Measurements from ENCODE around the gene CDR2L. TPM values are rescaled to one million over a fixed set of nuclear protein-coding genes. Genes with fewer than 3 reads are reported as not detected.
A peak's percentile ranks its signal among the peaks of the same experiment; 100 is the strongest.

The CDR2L gene
- total RNA-seq, 8 experiments from 2014 or later, result 8.1 to 18.0 (median 13.6) TPM

GRCh38 chr17:74951680-74952421 lies 35.6 kb upstream of the CDR2L start:
- in situ Hi-C loops (cut with MboI; ENCODE audit: low pct_unique_long_range_greater_than_20kb in 2 of 9, low sequenced_read_pairs in 9 of 9, unreplicated experiment in 9 of 9), result no loop called here
- no peak overlapping the region for H3K4me3 ChIP-seq
- 67 to 100% (median 93%) methylated on average over 1 to 4 of the region's 32 CpGs; no CpG with 5 or more reads in 6 of the 10 experiments for WGBS, 10 experiments
- no peak for ATAC-seq (replicated peaks in 6 of 8)
- H3K4me1 ChIP-seq (replicated peaks in 1 of 2), result peaks cover 6 to 8% of the 10 kb centered on the region in 2 donors
- no peak overlapping the region for H3K27ac ChIP-seq

- WGBS, 10 experiments, result 0 to 67% (median 33%) methylated on average over 1 to 4 of the region's 24 CpGs; no CpG with 5 or more reads in 5 of the 10 experiments
- peaks cover 6 to 8% of the 10 kb centered on the region in 2 donors for H3K4me1 ChIP-seq (replicated peaks in 1 of 2)
- no peak overlapping the region for H3K4me3 ChIP-seq
- no peak overlapping the region for H3K27ac ChIP-seq
- peak in 3 of 8 experiments; percentile 32 to 53 (median 33) for ATAC-seq (replicated peaks in 6 of 8)
- in situ Hi-C loops (cut with MboI; ENCODE audit: low pct_unique_long_range_greater_than_20kb in 2 of 9, low sequenced_read_pairs in 9 of 9, unreplicated experiment in 9 of 9), result no loop called here
Observed at GRCh38 chr17:74952431-74953133, 34.9 kb upstream of the CDR2L start.

- in situ Hi-C loops (cut with MboI; ENCODE audit: low pct_unique_long_range_greater_than_20kb in 2 of 9, low sequenced_read_pairs in 9 of 9, unreplicated experiment in 9 of 9), result no loop called here
- ATAC-seq (replicated peaks in 6 of 8), result no peak
- Histone ChIP-seq H3K27ac (no peak overlapping the region), H3K4me3 (no peak overlapping the region), H3K4me1 (replicated peaks in 1 of 2) (peaks cover 6 to 8% of the 10 kb centered on the region in 2 donors)
- 81 to 100% methylated on average over 1 to 4 of the region's 11 CpGs; no CpG with 5 or more reads in 8 of the 10 experiments for WGBS, 10 experiments
Observed at GRCh38 chr17:74953134-74953687, 34.2 kb upstream of the CDR2L start.

- Histone ChIP-seq H3K4me3 (no peak overlapping the region), H3K4me1 (replicated peaks in 1 of 2) (peaks cover 6 to 8% of the 10 kb centered on the region in 2 donors), H3K27ac (no peak overlapping the region)
- ATAC-seq (replicated peaks in 6 of 8), result no peak
- WGBS, 10 experiments, result 87 to 100% methylated on average over 1 to 3 of the region's 15 CpGs; no CpG with 5 or more reads in 8 of the 10 experiments
- in situ Hi-C loops (cut with MboI; ENCODE audit: low pct_unique_long_range_greater_than_20kb in 2 of 9, low sequenced_read_pairs in 9 of 9, unreplicated experiment in 9 of 9), result no loop called here
Observed at GRCh38 chr17:74954115-74954514, 33.3 kb upstream of the CDR2L start.

- in situ Hi-C loops (cut with MboI; ENCODE audit: low pct_unique_long_range_greater_than_20kb in 2 of 9, low sequenced_read_pairs in 9 of 9, unreplicated experiment in 9 of 9), result no loop called here
- WGBS, 10 experiments, result 0 to 72% (median 42%) methylated on average over 1 to 10 of the region's 13 CpGs; no CpG with 5 or more reads in 2 of the 10 experiments
- ATAC-seq (replicated peaks in 6 of 8), result no peak
- Histone ChIP-seq H3K27ac (no peak overlapping the region), H3K4me3 (no peak overlapping the region), H3K4me1 (replicated peaks in 1 of 2) (peaks cover 6 to 8% of the 10 kb centered on the region in 2 donors)
Observed at GRCh38 chr17:74954665-74955421, 32.6 kb upstream of the CDR2L start.

GRCh38 chr17:74956093-74956492 lies 31.3 kb upstream of the CDR2L start:
- in situ Hi-C loops (cut with MboI; ENCODE audit: low pct_unique_long_range_greater_than_20kb in 2 of 9, low sequenced_read_pairs in 9 of 9, unreplicated experiment in 9 of 9), result no loop called here
- H3K4me3 ChIP-seq, result no peak overlapping the region
- peaks cover 6 to 8% of the 10 kb centered on the region in 2 donors for H3K4me1 ChIP-seq (replicated peaks in 1 of 2)
- no peak for ATAC-seq (replicated peaks in 6 of 8)
- no peak overlapping the region for H3K27ac ChIP-seq
- WGBS, 10 experiments, result 17 to 49% (median 33%) methylated on average over 1 to 3 of the region's 4 CpGs; no CpG with 5 or more reads in 5 of the 10 experiments

GRCh38 chr17:74957935-74958740 lies 29.3 kb upstream of the CDR2L start:
- WGBS, 10 experiments, result 10 to 51% (median 14%) methylated on average over 4 to 10 of the region's 33 CpGs; no CpG with 5 or more reads in 6 of the 10 experiments
- no peak overlapping the region for H3K27ac ChIP-seq
- peak; percentile 24 to 68 (median 42) for ATAC-seq (replicated peaks in 6 of 8)
- no peaks in the 10 kb centered on the region for H3K4me1 ChIP-seq (replicated peaks in 1 of 2)
- H3K4me3 ChIP-seq, result no peak overlapping the region
- in situ Hi-C loops (cut with MboI; ENCODE audit: low pct_unique_long_range_greater_than_20kb in 2 of 9, low sequenced_read_pairs in 9 of 9, unreplicated experiment in 9 of 9), result no loop called here

- Histone ChIP-seq H3K4me3 (no peak overlapping the region), H3K4me1 (replicated peaks in 1 of 2) (no peaks in the 10 kb centered on the region), H3K27ac (no peak overlapping the region)
- peak in 4 of 8 experiments; percentile 1 to 82 (median 50) for ATAC-seq (replicated peaks in 6 of 8)
- WGBS, 10 experiments, result 42 to 80% (median 57%) methylated on average over 1 to 5 of the region's 14 CpGs; no CpG with 5 or more reads in 6 of the 10 experiments
- in situ Hi-C loops (cut with MboI; ENCODE audit: low pct_unique_long_range_greater_than_20kb in 2 of 9, low sequenced_read_pairs in 9 of 9, unreplicated experiment in 9 of 9), result no loop called here
Observed at GRCh38 chr17:74959826-74960515, 27.5 kb upstream of the CDR2L start.

- no peak overlapping the region for H3K27ac ChIP-seq
- peak; percentile 13 to 80 (median 68) for ATAC-seq (replicated peaks in 6 of 8)
- WGBS, 10 experiments, result 0 to 52% (median 17%) methylated on average over 1 to 7 of the region's 19 CpGs; no CpG with 5 or more reads in 5 of the 10 experiments
- H3K4me3 ChIP-seq, result no peak overlapping the region
- in situ Hi-C loops (cut with MboI; ENCODE audit: low pct_unique_long_range_greater_than_20kb in 2 of 9, low sequenced_read_pairs in 9 of 9, unreplicated experiment in 9 of 9), result no loop called here
- no peaks in the 10 kb centered on the region for H3K4me1 ChIP-seq (replicated peaks in 1 of 2)
Observed at GRCh38 chr17:74960570-74961342, 26.7 kb upstream of the CDR2L start.

GRCh38 chr17:74961657-74962350 lies 25.6 kb upstream of the CDR2L start:
- Histone ChIP-seq H3K27ac (no peak overlapping the region), H3K4me3 (no peak overlapping the region), H3K4me1 (replicated peaks in 1 of 2) (no peaks in the 10 kb centered on the region)
- in situ Hi-C loops (cut with MboI; ENCODE audit: low pct_unique_long_range_greater_than_20kb in 2 of 9, low sequenced_read_pairs in 9 of 9, unreplicated experiment in 9 of 9), result no loop called here
- ATAC-seq (replicated peaks in 6 of 8), result peak; percentile 49 to 86 (median 68)
- 0 to 90% (median 20%) methylated on average over 1 to 10 of the region's 23 CpGs; no CpG with 5 or more reads in 1 of the 10 experiments for WGBS, 10 experiments
